Natural killer cell (primary cell): ENCODE data around the gene MYG1. TPM values are rescaled to one million over a fixed set of nuclear protein-coding genes. Genes with fewer than 3 reads are reported as not detected.

ENCODE experiments used
- ATAC-seq, 3 donors: fragments of 150-1000 bp in 2 of 3; fragments of 200-7000 bp in 1 of 3; cut with Tn5 transposase; 1 replicate in 1 of 3; 2 replicates in 2 of 3; pipeline ENCODE4 v1.10.0; 2021; ENCODE audit warnings: mild to moderate bottlenecking in 2 of 3, moderate library complexity in 2 of 3
- DNase-seq, 2 donors: peaks; one replicate each; pipeline versions ENCODE4 v3.0.0 to v3.0.0-alpha.2; 2013 to 2021; ENCODE audit warnings: mixed read lengths in 1 of 2
- H3K27ac ChIP-seq: one replicate; pipeline ENCODE4 v1.5.1; 2013; ENCODE audit warnings: mild to moderate bottlenecking, low read length
- H3K27me3 ChIP-seq: one replicate; pipeline ENCODE4 v1.6.1; 2013; ENCODE audit warnings: low read length; ENCODE audit not compliant: control insufficient read depth, insufficient read depth
- H3K36me3 ChIP-seq: one replicate; pipeline ENCODE4 v1.6.1; 2013; ENCODE audit warnings: low read length; ENCODE audit not compliant: control insufficient read depth, insufficient read depth
- H3K4me1 ChIP-seq: one replicate; pipeline ENCODE4 v1.6.1; 2013; ENCODE audit warnings: low read length; ENCODE audit not compliant: control insufficient read depth, insufficient read depth
- H3K4me3 ChIP-seq: one replicate; pipeline ENCODE4 v1.5.1; 2013; ENCODE audit warnings: low read length
- H3K9me3 ChIP-seq: one replicate; pipeline ENCODE4 v1.6.1; 2013; ENCODE audit warnings: low read length; ENCODE audit not compliant: control insufficient read depth, insufficient read depth
- H3K27ac Mint-ChIP-seq, 2 donors: one replicate each; pipeline ENCODE4 v1.8.0; 2022; ENCODE audit warnings: mild to moderate bottlenecking in 2 of 2, mixed read lengths in 2 of 2, moderate library complexity in 1 of 2
- H3K27me3 Mint-ChIP-seq, 2 donors: one replicate each; pipeline ENCODE4 v1.8.0; 2022; ENCODE audit warnings: low read depth in 2 of 2, mixed read lengths in 2 of 2
- H3K36me3 Mint-ChIP-seq: one replicate; pipeline ENCODE4 v1.8.0; 2022; ENCODE audit warnings: mixed read lengths
- H3K4me1 Mint-ChIP-seq, 2 donors: one replicate each; pipeline ENCODE4 v1.8.0; 2022; ENCODE audit warnings: mixed read lengths in 2 of 2
- H3K4me3 Mint-ChIP-seq: one replicate; pipeline ENCODE4 v1.8.0; 2022; ENCODE audit warnings: mild to moderate bottlenecking, moderate library complexity, mixed read lengths
- H3K9me3 Mint-ChIP-seq, 2 donors: one replicate each; pipeline ENCODE4 v1.8.0; 2022; ENCODE audit warnings: mixed read lengths in 2 of 2
- WGBS: methylation state at CpG from one replicate; pipeline ENCODE4 v1.1.7; 2013; ENCODE audit warnings: missing lambda C conversion rate; ENCODE audit not compliant: insufficient coverage; 5-methylcytosine and 5-hydroxymethylcytosine counted together
- intact Hi-C: fragments of 100-400 bp; cut with micrococcal nuclease; formaldehyde crosslinking; loops from one replicate; pipeline ENCODE4 v1.14.2; 2022
- total RNA-seq, 4 donors: library from RNA; stranded (reverse); fragments of 120-200 nt in 1 of 4; gene quantifications; one replicate each; pipeline versions ENCODE4 v1.2.3 to v1.2.4, GENCODE V29; 2013 to 2022
- TF ChIP-seq, protein P1 (sequence below): fragments of 200-600 bp; IDR thresholded peaks from one replicate; pipeline ENCODE4 v1.8.0; 2022; ENCODE audit warnings: antibody characterized with exemption

MYG1 gene
- total RNA-seq, 3 donors from 2014 or later (not counting 1 experiment from before 2014, with no cell fraction given), result 22.8 to 30.6 (median 28.1) TPM

DNA sequence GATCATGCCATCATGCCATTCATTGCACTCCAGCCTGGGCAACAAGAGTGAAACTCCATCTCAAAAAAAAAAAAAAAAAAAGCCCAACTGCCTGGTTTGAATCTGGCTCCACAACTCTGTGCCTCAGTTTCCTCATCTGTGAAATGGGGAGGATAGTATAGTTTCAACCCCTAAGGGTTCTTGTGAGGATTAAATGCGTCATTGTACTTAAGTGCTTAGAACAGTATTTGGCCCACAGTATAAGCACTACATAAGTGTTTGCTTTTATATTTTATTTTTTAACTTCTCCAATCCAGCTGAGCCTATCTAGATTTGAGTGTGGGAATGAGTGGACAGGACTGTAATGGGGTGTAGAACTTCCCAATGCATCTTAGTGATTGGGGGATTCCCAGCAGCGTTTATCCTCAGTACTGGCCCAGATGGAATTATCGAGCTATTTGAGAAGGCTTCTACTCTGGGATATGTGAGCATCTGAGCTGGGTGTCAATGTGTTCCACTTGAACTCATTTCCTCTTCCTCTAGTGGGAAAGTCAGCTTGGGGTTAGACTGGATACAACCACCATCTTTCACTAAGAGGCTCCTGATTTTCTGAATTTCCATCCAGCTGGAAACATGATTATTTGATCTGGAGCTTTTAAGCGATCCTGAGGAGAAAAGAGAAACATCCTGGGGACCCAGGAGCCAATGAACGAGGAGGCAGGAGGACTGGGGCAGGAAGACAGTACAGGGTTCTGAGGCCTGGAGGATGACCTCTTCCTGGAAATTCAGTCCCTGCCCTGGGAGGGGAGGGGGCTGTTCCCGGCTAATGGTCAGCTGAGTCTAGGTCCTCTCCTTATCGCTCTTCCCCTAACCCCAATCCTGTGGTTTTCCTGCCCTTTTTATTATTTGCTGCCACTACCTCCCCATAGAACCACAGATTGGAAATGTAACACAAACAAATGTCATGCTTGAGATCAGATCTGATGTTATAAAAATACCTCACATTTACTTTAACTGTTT lies 40.7 kb upstream of the MYG1 start:
- intact Hi-C loops, result no loop called here
- H3K27ac ChIP-seq, result no peak overlapping the region
- H3K4me1 ChIP-seq, result peaks cover 12% of the 10 kb centered on the region
- H3K4me3 ChIP-seq, result no peak overlapping the region
- no peaks in the 10 kb centered on the region for H3K36me3 Mint-ChIP-seq
- TF ChIP-seq, protein P1, sequence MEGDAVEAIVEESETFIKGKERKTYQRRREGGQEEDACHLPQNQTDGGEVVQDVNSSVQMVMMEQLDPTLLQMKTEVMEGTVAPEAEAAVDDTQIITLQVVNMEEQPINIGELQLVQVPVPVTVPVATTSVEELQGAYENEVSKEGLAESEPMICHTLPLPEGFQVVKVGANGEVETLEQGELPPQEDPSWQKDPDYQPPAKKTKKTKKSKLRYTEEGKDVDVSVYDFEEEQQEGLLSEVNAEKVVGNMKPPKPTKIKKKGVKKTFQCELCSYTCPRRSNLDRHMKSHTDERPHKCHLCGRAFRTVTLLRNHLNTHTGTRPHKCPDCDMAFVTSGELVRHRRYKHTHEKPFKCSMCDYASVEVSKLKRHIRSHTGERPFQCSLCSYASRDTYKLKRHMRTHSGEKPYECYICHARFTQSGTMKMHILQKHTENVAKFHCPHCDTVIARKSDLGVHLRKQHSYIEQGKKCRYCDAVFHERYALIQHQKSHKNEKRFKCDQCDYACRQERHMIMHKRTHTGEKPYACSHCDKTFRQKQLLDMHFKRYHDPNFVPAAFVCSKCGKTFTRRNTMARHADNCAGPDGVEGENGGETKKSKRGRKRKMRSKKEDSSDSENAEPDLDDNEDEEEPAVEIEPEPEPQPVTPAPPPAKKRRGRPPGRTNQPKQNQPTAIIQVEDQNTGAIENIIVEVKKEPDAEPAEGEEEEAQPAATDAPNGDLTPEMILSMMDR, result no peak
- H3K9me3 Mint-ChIP-seq, result no peaks in the 10 kb centered on the region
- ATAC-seq (no peak), DNase-seq (no peak)
- H3K4me3 Mint-ChIP-seq, result no peak overlapping the region
- 68% methylated on average over 5 of the region's 7 CpGs for WGBS
- H3K9me3 ChIP-seq, result no peaks in the 10 kb centered on the region
- H3K27me3 Mint-ChIP-seq, result no peaks in the 10 kb centered on the region
- no peaks in the 10 kb centered on the region for H3K27me3 ChIP-seq
- H3K36me3 ChIP-seq, result peaks cover 4% of the 10 kb centered on the region
- H3K27ac Mint-ChIP-seq, result no peak overlapping the region
- H3K4me1 Mint-ChIP-seq, result peaks cover 1 to 3% of the 10 kb centered on the region in 2 donors

DNA sequence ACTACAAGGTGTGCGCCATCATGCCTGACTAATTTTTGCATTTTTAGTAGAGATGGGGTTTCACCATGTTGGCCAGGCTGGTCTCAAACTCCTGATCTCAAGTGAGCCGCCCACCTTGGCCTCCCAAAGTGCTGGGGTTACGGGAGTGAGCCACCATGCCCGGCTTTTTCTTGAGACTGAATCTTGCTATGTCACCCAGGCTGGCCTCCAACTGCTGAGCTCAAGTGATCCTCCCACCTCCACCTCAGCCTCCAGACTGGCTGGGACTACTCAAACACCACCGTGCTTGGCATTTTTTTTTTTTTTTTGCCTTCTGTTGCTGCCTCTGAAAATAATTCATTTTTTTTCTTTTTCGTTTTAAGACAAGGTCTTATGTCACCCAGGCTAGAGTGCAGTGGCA lies 39.6 kb upstream of the MYG1 start:
- WGBS, result 93% methylated on average over 6 of the region's 6 CpGs
- Histone ChIP-seq H3K9me3 (no peaks in the 10 kb centered on the region), H3K27ac (no peak overlapping the region), H3K36me3 (no peaks in the 10 kb centered on the region), H3K4me3 (no peak overlapping the region), H3K27me3 (no peaks in the 10 kb centered on the region), H3K4me1 (peaks cover 9% of the 10 kb centered on the region)
- H3K27me3 Mint-ChIP-seq, result no peaks in the 10 kb centered on the region
- H3K27ac Mint-ChIP-seq, result no peak overlapping the region
- H3K4me3 Mint-ChIP-seq, result no peak overlapping the region
- intact Hi-C loops, result no loop called here
- TF ChIP-seq, protein P1, result no peak
- no peak for ATAC-seq
- no peak for DNase-seq
- H3K4me1 Mint-ChIP-seq, result no peaks in the 10 kb centered on the region
- no peaks in the 10 kb centered on the region for H3K36me3 Mint-ChIP-seq
- no peaks in the 10 kb centered on the region for H3K9me3 Mint-ChIP-seq

DNA sequence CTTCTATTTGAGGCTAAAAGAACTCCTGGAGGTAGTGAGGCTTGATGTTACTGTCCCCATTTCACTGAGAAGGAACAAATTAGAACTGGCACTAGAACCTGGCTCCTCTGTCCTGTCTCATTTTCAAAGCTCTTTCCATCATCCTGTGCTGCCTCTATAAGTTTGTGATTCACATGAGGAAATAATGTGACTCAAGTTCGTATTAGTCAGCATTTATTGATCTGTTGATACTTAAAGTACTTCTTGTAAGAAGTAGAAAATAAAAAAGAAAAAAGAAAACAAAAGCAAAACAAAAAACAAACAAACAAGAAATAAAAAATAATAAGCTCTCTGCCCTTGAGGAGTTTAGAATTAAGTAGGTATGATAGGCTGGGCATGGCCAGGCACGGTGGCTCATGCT lies 33.7 kb upstream of the MYG1 start:
- intact Hi-C loops, result loop anchor here (5.0 kb wide), 1 partner anchor 43 kb away; no protein-coding TSS in a partner anchor
- H3K9me3 ChIP-seq, result no peaks in the 10 kb centered on the region
- no peaks in the 10 kb centered on the region for H3K27me3 ChIP-seq
- ATAC-seq (no peak), DNase-seq (no peak)
- H3K4me1 ChIP-seq, result peaks cover 23% of the 10 kb centered on the region
- Mint-ChIP-seq H3K4me1 (peaks cover 22 to 23% of the 10 kb centered on the region in 2 donors), H3K36me3 (no peaks in the 10 kb centered on the region), H3K27ac (no peak overlapping the region), H3K9me3 (no peaks in the 10 kb centered on the region), H3K27me3 (no peaks in the 10 kb centered on the region), H3K4me3 (peak overlapping the region; percentile 64)
- H3K36me3 ChIP-seq, result no peaks in the 10 kb centered on the region
- 100% methylated on average over 1 of the region's 2 CpGs for WGBS
- H3K4me3 ChIP-seq, result no peak overlapping the region
- TF ChIP-seq, protein P1, result no peak
- H3K27ac ChIP-seq, result no peak overlapping the region
